Neutrophil (primary cell): ENCODE data around the gene BCR.

ENCODE experiments used
- H3K27ac ChIP-seq: fragments of 200-600 bp; sonication (generic); 2 replicates; pipeline ENCODE4 v1.5.1; 2016; ENCODE audit warnings: mild to moderate bottlenecking, moderate library complexity
- H3K27me3 ChIP-seq: fragments of 200-600 bp; sonication (generic); 2 replicates; pipeline ENCODE4 v1.6.0; 2016; ENCODE audit warnings: mild to moderate bottlenecking
- H3K36me3 ChIP-seq: fragments of 200-600 bp; sonication (generic); 2 replicates; pipeline ENCODE4 v1.5.1; 2017
- H3K4me1 ChIP-seq, 2 experiments: fragments of 200-600 bp in 1 of 2; sonication (generic) in 1 of 2; 1 replicate in 1 of 2; 2 replicates in 1 of 2; pipeline versions ENCODE4 v1.5.1 to v1.6.1; 2013 to 2016; ENCODE audit warnings: low read depth in 1 of 2, low read length in 1 of 2, mild to moderate bottlenecking in 1 of 2, moderate library complexity in 1 of 2; ENCODE audit not compliant: control insufficient read depth in 1 of 2, insufficient read depth in 1 of 2
- H3K4me3 ChIP-seq, 2 experiments: fragments of 200-600 bp in 1 of 2; sonication (generic) in 1 of 2; 1 replicate in 1 of 2; 2 replicates in 1 of 2; pipeline ENCODE4 v1.5.1; 2013 to 2016; ENCODE audit warnings: low read depth in 1 of 2, low read length in 1 of 2, mild to moderate bottlenecking in 1 of 2, moderate library complexity in 1 of 2
- H3K9me3 ChIP-seq: fragments of 200-600 bp; sonication (generic); 2 replicates; pipeline ENCODE4 v1.5.1; 2016
- TF ChIP-seq, protein P1 (sequence below): fragments of 200-600 bp; sonication (generic); IDR thresholded peaks from 2 replicates; pipeline ENCODE4 v1.5.1; 2016; ENCODE audit warnings: antibody characterized with exemption

BCR gene

DNA sequence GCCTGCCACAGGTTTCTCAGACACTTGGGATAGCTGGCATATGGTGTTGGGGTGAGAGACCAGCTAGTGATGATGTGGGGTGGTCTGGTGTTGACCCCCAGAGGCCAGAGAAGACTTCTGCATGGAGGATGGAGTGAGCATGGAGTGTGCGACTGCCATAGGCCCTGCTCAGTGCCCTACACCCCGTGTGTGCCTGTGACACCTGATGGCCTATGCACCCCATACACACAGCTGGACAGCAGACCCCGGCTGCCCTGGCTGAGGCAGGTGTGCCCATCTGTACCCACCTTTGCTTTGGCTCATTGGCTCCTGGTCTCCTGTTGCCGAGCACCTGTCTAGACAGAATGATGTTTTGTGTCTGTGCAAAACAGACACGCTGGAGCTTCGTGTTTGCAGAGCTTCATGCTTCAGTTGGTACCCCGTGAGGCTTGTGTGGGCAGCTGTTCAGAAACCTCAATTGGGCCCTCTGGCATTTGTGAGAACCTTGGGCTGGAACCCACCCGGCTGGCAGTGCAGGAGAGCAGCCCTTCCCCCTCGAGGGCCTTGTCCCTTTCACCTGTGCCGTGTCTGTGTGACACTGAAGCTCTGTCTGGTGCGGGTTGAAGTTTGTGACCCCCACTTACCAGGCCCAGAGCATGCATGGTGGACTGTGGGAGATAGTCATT, 27.6 kb downstream of the BCR start:
- no peaks in the 10 kb centered on the region for H3K9me3 ChIP-seq
- H3K27me3 ChIP-seq = no peaks in the 10 kb centered on the region
- TF ChIP-seq, protein P1, sequence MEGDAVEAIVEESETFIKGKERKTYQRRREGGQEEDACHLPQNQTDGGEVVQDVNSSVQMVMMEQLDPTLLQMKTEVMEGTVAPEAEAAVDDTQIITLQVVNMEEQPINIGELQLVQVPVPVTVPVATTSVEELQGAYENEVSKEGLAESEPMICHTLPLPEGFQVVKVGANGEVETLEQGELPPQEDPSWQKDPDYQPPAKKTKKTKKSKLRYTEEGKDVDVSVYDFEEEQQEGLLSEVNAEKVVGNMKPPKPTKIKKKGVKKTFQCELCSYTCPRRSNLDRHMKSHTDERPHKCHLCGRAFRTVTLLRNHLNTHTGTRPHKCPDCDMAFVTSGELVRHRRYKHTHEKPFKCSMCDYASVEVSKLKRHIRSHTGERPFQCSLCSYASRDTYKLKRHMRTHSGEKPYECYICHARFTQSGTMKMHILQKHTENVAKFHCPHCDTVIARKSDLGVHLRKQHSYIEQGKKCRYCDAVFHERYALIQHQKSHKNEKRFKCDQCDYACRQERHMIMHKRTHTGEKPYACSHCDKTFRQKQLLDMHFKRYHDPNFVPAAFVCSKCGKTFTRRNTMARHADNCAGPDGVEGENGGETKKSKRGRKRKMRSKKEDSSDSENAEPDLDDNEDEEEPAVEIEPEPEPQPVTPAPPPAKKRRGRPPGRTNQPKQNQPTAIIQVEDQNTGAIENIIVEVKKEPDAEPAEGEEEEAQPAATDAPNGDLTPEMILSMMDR = no peak
- no peak overlapping the region for H3K27ac ChIP-seq
- H3K4me3 ChIP-seq = no peak overlapping the region
- H3K4me1 ChIP-seq = peaks cover 5% of the 10 kb centered on the region in 2 experiments
- H3K36me3 ChIP-seq = peaks cover 6% of the 10 kb centered on the region

DNA sequence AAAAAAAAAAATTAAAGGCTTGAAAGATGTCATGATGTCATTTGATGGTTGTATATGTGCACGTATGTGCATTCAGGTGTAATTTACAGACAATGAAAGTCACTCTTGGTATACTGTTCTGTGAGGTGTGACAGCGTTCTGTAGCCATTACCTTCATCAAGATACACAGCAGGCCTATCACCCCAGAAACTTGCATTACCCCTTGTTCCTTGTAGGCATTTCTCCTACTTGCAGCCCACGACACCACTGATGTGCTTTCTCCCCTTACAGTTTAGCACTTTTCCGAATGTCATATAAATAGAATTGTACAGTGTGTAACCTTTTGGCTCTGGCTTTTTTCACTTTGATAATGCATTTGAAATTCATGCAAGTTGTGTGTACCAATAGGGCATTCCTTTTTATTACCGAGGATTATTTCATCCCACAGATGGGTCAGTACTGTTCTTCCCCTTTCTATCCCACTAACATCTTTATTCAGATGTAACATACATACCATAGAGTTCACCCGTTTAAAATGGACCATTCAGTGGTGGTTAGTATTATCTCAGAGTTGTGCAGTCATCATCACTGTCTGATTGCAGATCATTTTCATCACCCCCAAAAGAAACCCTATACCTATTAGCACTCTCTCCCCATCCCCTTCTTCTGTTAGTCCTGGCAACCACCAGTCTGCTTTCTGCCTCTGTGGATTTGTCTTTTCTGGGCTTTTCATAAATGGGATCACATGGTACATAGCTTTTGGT, 30.3 kb downstream of the BCR start:
- Histone ChIP-seq H3K4me1 (peaks cover 10 to 25% of the 10 kb centered on the region in 2 experiments), H3K27me3 (no peaks in the 10 kb centered on the region)
- TF ChIP-seq, protein P1 = no peak

DNA sequence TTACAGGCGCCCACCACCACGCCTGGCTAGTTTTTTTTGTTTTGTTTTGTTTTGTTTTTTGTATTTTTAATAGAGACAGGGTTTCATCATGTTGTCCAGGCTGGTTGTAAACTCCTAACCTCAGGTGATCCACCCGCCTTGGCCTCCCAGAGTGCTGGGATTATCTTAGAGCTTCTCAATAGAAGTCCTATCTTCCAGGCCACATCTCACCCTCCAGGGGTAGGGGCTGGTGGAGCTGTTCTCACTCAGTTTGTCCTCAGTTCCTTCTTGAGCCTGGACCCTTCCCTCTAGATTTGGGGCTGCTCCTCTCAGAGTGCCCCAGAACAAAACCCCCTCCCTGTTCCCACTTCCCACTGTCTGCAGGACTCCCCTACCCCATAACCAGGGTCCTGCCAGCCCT, 31.3 kb downstream of the BCR start:
- Histone ChIP-seq H3K27ac (no peak overlapping the region), H3K9me3 (no peaks in the 10 kb centered on the region), H3K4me3 (no peak overlapping the region), H3K4me1 (peaks cover 20 to 36% of the 10 kb centered on the region in 2 experiments), H3K27me3 (no peaks in the 10 kb centered on the region), H3K36me3 (no peaks in the 10 kb centered on the region)
- TF ChIP-seq, protein P1 = no peak

More for the DNA sequence above, 30.3 kb downstream of the BCR start:
- Histone ChIP-seq H3K4me3 (no peak overlapping the region), H3K9me3 (no peaks in the 10 kb centered on the region), H3K27ac (no peak overlapping the region), H3K36me3 (no peaks in the 10 kb centered on the region)

DNA sequence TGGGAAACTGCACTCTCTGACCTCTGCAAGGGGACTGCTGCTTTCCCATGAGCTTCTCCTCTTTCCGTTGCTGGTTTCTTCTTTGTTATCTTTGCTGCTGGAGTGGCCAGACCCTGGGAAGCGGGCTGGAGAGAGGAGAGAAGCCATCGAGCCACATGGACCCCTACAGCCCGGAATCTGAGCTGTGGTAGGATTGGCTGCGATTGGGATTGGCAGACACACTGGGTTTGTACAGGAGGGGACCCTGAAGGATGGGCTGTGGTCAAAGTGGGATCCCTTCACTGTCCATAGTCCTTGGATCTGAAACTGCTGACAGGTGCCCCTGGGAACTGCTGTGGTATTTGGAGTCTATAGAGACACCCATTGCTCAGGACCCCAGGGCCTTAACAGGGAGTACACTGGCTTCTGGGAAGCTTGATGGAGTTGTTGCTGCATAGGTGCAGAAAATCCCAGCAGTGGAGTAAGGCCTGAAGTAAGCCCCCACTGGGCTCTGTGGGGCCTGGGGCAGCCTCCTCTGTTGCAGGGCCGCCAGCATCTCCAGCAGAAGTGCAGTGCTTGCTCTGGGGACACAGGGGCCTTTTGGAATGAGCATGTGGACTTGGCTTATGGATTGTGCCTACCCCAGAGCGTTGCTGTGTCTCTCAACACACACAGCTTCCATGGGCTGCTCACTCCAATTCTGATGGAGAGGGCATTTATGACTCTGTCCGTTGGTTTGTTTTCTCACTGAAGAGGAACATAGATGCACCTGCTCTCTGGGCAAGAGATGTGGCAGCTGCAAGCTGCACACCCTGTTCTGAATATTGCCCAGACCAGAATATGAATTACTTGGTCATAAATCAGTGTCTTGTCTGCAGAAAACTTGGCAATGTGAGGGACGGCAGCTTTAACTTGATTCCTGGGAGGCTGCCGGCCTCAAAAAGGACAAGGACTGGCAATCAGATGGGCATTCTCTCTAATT, 32.0 kb downstream of the BCR start:
- TF ChIP-seq, protein P1 = no peak
- H3K36me3 ChIP-seq = no peaks in the 10 kb centered on the region
- H3K4me3 ChIP-seq = no peak overlapping the region
- H3K4me1 ChIP-seq = peaks cover 27 to 43% of the 10 kb centered on the region in 2 experiments
- H3K27ac ChIP-seq = no peak overlapping the region
- no peaks in the 10 kb centered on the region for H3K27me3 ChIP-seq
- H3K9me3 ChIP-seq = no peaks in the 10 kb centered on the region

DNA sequence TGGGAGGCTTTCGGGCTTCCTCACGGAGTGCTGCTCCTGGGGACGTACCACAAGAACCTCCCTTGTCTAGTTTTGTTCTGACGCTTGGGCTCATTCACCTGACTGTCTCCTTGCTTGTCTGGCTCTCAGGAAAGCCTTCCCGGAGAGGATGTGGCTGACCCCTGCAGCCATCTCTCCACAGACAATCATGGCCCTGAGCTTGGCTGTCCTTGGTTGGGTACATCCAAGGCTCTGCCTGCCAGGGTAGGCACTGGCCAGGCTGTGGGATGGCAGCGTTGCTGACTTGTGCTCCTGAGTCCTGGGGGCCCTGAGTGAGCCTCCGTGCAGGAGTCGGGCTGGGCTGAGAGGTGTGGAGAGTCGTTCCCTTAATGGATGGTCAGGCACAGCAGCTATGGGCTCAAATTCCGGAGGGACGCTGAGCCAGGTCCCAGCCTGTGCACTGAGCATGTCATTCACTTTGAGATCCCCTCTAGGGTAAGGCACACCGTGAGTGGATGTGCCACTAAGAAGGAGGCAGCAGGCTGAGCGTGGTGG, 32.8 kb downstream of the BCR start:
- H3K27me3 ChIP-seq = no peaks in the 10 kb centered on the region
- H3K27ac ChIP-seq = no peak overlapping the region
- no peaks in the 10 kb centered on the region for H3K36me3 ChIP-seq
- no peaks in the 10 kb centered on the region for H3K9me3 ChIP-seq
- H3K4me3 ChIP-seq = no peak overlapping the region
- peaks cover 35 to 50% of the 10 kb centered on the region in 2 experiments for H3K4me1 ChIP-seq
- TF ChIP-seq, protein P1 = no peak
